SHP77 treated with DMSO at 0.1 percent for 48 hours (cell line): ENCODE measurements around the gene C2orf74.
A peak's percentile ranks its signal among the peaks of the same experiment; 100 is the strongest.
"Not testable (repeated sequence)": the region's sequence is repeated elsewhere in the genome, so short reads cannot be mapped to it uniquely, and the experiment has no call there.

ENCODE experiments used
- DNase-seq: peaks from one replicate; lab custom pipeline; 2025; lab: John Stamatoyannopoulos, UW

C2orf74 gene

DNA sequence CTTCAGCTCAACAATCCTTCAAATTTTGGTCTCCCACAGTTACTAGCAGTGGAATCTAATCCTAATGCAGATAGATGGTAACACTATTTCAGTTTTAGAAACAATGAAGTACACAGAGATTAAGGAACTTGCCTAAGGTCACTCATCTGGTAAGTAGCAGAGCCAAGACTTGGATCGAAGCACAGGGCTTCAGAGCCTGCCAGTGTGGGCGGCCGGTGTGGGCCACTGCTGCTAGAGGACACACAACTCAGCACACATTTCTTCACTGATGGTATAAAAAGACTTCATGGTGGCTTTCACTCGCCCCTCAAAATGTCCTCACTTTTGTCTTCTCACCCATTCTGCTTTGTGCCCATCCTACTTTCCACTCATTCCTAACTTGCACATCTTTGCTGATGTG, 11.1 kb downstream of the C2orf74 start:
- DNase-seq = no peak

DNA sequence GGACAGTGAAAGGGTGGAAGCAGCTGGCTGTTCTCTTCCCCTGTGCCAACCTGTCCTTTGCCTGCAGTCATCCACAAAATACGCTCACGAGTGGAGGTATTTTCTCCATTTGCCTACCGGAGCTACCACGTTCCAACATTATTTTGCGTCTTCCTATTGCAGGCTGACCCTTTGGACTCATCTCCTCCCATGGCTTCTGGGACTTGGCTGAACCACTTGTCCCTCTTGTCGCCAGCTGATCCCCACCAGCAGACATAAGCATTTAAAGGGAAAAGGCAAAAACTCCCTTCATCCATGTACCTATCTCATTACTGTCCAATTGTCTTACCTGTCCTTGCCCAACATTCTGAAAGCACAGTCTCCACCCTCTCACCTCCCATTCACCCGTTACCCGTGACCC, 13.0 kb downstream of the C2orf74 start:
- DNase-seq = no peak

DNA sequence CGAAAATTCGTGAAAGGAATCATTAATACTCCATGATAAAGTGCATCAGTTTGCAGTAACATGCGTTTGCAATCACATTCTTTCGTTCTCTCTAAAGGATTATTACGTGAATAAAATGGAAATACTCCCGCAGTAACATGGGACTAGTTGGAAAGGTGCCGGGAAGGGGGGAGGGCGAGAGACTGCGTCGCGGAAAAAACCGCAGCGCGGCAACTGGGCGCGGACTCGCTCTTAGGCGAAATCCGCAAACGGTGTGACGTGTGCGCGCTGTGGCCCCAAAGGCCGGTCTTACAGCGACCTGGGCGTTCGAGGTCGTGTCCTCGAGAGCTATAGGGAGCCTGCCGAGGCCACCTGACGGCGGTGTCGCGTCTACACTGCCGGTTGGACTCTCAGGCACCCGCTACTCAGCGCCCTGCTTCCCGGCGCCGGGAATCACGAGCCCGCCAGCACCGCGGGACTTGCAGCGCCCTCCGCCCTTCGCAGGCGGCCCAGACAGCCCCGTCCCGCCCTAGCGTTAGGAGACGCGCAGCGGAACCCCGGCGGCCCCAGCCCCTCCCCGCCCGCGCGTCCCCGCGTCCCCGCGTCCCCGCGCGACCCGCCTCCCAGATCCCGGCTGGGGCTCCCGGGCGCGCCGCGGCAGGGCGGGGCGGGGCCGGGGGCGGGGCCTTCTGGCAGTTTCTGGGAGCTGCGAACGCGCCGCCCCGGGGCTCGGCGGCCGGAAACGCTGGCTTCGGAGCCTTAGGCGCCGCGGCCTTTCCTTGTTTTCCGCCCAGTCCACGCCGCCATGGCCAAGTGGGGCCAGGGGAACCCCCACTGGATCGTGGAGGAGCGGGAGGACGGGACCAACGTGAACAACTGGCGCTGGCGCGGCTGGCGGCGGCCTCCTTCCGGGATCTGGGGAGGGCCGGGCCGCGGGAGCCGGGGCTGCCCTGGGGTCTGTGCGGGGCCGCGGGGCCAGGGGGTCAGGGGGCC, 15.1 kb downstream of the C2orf74 start:
- peak; percentile 96 for DNase-seq

DNA sequence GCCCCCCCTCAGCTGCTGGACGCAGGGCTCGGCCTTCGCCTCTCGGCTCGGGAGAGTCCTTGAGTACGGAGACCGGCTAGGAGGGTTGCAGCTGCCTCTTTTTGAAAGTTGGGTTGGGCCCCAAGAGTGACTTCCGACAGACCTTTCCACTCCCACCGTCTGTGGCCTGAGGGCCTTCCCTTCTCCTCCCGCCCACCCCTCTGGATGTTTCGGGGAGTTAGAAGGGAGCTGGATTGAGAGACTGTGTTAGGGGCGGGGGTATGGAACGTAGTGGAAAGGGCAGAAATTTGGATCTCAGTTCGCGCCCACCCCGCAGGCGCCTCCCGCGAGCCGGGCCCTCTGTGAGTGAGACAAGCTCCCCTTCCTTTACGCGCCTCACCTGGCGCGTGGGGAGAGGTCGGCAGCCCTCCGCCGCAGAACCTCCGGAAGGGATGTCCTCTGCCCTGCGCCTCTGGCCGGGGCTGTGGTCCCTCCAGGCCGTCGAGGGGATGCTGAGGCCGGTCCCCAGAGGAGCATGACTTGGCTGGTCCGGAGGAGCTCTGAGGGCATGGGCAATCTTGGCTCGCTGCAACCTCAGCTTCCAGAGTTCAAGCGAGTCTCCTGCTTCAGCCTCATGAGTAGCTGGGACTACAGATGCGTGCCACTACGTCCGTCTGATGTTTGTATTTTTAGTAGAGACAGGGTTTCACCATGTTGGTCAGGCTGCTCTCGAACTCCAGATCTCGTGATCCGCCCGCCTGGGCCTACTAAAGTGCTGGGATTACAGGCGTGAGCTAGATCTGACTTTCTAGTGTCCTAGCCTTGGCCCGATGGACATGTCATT, 15.9 kb downstream of the C2orf74 start:
- no peak for DNase-seq

DNA sequence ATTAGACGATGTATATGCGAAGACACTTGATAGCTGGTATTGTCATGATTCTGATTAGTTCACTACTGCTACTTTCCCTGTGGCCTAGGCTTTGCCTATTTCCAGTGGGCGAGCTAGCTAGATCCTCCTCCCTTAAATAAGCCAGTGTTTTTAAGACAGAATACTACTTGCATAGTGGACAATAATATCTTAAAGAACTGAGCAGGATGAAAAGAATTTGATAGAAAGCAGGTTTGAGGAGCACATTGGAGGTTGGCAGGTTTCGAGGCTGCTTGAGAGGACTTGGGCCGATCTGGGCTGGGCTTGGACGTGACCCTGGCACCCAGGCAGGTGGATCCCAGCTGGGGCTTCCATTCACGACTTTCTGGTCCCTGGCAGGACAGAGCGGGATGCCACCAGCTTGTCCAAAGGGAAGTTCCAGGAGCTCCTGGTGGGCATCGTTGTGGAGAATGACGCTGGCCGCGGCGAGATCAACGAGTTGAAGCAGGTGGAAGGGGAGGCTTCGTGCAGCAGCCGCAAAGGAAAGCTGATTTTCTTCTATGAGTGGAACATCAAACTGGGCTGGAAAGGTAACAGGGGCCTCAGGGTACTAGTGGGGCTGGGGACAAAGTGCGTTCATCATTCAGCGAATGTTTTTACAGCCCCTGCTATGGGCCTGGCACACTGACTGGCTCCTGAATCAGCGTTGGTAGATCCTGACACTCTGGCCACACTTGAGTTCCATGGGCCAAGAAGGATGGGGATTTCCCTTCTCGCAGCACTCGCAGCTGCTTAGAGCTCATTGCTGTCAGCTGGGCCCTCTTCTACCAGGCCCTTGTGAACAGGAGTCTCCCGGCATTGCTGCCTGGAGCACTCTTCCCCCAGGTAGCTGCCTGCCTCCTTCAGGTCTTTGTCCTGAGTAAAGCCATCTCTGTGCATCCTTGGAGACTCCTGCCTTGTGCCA, 16.9 kb downstream of the C2orf74 start:
- DNase-seq = peak; percentile 49

DNA sequence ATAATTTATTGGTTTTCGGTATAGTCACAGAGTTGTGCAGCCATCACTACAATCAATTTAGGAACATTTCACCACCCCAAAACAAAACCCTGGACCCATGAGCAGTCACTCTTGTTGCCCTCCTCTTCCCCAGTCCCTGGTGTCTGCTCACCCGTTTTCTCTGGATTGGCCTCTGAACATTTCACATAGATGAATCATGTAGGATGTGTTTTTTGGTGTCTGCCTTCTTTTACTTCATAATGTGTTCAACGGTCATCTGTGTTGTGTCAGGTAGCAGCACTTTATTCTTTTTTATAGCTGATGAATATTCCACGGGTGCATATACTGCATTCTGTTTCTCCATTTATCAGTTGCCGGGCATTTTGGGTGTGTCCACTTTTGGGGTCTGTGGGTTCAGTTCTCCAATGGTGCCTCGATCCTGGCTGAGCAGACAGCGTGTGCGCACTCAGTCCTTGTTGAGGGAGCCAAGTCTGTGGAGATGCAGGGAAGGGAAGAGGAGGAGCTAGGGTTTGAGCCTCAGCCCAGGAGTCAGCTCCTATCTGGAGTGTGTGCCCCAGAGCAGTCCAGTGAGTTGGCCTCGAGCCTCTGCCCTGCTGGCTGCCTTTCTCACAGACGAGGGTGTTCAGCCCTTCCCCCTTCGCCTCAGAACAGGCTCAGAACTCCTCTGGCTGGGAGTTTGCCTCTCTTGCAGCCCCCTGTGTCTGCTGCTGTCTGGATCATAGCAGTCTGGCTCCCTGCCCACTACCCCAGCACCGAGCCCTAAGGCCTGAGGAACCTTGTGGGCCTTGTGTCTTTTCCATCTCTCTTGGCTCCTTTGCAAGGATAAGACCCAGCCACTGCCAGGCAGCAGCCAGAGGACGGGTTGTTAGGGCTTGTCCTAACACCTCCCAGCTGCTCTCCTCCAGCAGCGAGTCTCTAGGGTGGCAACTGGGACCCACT, 18.0 kb downstream of the C2orf74 start:
- DNase-seq = no peak

DNA sequence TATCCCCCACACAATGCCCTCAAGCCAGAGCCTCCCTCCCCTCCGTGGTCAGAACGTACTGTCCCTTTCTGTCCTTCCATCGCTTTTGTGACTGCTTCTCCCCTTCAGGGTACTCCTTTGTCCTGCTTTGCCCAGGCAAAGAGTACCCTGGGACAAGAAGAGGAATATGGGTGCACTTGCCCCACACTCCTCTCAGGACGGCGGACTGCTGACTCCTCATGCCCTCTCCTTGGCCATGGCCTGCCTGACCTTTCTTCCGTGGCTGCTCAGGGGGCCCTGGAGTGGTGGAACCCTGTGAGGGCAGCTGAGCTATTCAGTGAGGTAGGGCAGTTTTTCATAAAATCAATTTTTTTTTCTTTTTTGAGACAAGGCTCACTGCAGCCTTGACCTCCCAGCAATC, 18.7 kb downstream of the C2orf74 start:
- no peak for DNase-seq

DNA sequence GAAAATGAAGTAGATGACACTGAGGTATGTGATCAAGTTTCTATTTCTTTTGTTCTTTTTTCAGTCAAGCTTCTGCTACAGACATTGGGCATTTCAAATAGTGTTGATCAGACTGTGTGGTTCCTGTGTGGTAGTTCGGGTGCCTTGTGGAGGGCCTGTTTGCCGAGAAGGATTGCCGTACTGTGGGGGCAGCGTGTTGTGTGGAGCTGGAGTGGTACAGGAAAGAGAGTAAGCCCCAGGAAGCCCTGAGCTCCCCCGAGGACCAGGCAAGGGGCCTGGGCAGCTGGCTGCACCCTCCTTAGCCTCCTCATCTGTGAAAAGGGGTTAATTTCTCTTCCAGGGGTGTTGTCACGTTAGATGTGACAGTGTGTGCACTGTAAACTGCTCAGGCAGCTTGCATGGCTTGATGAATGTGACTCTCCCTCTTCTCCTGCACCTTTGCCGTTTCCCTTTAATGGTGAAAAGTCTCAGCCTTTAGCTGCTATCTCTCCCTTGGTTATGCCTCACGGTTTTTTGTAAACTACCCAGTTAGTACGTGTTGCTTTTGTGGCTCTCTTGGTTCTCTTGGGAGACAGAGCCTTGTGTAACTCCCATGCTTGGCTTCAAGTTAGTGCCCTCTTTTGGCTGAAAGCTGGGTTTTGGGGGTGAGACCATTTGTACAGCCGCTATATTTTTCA, 19.5 kb downstream of the C2orf74 start:
- no peak for DNase-seq

DNA sequence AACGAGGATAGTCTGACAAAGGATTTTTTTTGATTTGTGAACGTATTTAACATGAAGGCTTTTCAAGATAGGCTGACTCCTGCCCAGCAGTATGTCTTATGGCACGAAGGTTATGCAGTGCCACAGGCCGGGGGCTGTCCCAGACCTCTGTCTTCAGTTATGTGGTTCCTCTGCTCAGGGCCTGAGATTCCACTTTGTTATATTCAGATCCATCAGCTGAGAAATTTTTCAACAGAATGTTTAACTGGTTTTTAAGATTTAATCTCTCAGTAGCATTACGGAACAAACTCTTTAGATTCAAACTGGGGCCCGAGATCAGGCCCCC, 20.0 kb downstream of the C2orf74 start:
- DNase-seq = no peak

DNA sequence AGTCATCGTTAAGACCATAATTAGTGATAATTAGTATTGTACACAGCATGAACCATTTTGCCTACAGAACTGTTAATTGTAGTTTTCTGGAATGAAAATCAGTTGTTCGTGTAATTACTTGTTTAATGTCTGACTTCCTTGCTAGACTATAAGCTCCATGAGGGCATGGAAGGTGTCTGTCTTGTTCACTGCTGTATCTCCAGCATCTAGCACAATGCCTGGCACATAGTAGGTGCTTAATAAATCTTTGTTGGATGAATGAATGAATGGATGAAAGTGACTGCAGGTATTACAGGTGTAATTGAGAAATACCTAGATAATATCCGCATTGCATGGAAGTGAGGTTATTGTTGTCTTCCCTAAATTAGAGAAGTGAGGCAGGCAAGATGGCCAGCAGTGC, 21.8 kb downstream of the C2orf74 start:
- no peak for DNase-seq

DNA sequence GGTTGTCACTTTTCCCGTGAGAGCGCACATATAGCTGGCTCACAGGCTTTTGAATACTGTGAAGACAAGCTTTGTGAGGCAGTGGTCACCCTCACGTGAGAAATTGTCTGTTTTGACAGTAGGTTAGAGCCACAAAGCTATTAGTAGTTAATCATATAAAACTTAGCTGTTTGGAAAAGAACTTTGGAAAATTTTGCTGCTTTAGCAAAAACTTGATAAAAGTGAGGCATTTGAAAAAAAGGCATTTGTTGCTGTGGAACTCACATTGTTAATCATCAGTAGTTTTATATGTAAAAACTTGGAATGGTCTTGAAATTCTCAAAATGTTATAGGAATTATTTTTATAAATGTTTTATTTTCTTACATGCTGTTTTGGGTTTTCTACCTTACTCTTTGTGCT, 22.3 kb downstream of the C2orf74 start:
- no peak for DNase-seq

DNA sequence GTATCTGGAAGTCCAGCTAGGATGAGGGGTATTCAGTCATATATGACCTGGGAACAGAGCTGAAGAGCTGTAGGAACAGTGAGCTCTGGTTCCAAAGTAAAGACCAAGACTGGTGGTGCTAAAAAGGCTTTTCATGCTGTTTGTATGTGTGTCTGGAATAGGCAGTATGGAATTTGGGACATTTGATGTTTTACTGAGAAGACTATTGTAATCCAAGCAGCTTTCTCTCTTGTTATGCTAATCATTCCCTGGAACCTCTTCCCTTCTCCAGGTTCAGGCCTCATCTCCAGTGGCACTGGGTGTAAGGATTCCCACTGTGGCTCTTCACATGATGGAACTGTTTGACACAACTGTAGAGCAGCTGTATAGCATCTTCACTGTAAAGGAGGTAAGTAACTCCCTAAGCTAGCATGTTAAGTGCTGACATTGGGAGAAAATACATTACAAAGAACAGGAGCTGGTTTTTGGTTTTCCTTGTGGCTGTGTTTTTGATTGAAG, 23.3 kb downstream of the C2orf74 start:
- no peak for DNase-seq

DNA sequence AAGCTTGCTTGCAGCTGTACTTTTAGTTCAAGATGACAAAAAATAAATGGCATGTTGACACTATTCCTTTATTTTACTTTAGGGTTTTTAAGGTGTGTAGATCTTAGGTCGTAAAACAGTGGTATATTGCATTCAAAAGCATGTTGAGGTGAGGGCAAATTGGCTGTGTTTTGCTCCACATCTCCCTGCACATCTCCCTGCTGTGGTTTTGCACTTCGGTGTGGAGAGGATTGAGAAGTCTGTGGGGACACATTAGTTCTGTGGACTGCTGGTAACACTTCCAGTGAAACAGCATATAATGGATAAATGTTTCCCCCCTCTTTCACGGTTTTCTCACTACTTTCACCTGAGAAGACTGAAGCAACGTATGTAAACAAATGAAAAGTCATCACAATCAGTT, 25.1 kb downstream of the C2orf74 start:
- no peak for DNase-seq

DNA sequence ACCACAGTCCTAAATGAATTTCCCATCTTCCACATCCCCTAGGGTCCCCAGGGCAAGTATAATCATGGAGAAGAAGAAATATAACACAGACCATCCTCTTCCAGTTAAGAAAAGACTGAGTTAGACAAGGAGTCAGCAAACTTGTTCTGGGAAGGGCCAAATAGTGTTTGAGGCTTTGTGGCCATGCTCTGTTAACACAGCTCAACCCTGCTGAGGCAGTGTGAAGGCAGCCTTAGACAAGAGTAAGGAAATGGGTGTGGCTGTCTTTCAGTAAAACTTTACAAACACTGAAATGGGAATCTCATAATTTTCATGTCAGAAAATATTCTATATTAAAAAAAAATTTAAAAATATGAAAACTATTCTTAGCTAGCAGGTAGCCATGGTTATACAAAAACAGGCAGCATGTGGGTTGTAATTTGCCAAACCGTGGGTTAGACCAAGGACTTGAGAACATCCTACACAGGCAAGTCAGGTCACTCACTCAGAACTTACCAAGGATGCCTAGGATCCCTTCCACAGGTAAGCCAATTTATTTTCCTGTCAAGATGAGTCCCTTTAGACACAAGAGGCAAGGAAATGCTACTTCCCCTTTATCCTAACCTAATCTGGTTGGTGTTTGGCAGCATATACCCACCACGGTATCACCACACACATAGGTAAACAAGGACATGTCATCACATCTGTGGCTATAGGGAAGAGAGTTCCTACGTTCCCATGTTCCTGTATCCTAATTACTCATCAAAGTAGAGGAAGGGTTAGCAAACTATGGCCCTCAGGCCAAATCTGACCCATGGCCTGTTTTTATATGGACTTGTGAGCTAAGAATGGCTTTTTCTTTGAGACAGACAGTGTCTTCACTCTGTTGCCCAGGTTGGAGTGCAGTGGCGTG, 31.9 kb downstream of the C2orf74 start:
- no peak for DNase-seq

DNA sequence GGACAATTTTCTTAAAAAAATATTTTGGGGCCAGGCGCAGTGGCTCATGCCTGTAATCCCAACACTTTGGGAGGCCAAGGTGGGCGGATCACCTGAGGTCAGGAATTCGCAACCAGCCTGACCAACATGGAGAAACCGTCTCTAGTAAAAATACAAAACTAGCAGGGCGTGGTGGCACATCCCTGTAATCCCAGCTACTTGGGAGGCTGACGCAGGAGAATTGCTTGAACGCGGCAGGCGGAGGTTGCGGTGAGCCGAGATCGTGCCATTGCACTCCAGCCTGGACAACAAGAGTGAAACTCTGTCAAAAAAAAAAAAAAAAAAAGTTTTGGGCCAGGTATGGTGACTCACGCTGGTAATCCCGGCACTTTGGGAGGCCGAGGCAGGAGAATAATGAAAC, 32.7 kb downstream of the C2orf74 start:
- DNase-seq = not testable (repeated sequence)

DNA sequence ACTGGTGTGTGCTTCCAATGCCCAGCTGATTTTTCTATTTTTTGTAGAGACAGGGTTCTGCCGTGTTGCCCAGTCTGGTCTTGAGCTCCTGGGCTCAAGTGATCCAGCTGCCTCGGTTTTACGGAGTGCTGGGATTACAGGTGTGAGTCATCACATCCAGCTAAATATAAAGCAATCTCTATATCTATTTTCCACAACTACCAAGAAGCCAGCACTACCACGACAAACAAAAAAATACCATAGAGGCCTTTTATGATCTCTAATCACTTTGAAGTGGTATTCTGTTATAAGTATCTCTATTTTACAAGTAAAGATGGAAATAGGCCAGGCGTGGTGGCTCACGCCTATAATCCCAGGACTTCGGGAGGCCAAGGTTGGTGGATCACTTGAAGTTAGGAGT, 34.7 kb downstream of the C2orf74 start:
- no peak for DNase-seq

DNA sequence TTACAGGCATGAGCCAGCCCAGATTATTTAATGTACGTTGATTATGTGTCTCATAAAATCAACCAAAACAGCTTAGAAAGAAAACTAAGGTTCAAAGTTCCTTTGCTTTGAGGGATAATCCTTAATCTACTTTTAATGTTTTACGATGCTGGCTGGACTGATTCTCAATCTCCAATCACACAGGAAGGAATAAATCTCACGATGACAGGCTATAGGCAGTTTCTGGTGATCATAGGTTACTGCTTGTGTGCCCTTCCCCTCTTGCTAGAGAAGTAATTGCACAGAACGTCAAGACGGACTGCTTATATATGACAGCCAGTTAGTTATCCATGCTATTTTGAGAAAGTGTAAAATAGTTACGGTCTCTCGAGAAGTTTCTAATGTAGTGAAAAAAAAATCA, 43.1 kb downstream of the C2orf74 start:
- no peak for DNase-seq

DNA sequence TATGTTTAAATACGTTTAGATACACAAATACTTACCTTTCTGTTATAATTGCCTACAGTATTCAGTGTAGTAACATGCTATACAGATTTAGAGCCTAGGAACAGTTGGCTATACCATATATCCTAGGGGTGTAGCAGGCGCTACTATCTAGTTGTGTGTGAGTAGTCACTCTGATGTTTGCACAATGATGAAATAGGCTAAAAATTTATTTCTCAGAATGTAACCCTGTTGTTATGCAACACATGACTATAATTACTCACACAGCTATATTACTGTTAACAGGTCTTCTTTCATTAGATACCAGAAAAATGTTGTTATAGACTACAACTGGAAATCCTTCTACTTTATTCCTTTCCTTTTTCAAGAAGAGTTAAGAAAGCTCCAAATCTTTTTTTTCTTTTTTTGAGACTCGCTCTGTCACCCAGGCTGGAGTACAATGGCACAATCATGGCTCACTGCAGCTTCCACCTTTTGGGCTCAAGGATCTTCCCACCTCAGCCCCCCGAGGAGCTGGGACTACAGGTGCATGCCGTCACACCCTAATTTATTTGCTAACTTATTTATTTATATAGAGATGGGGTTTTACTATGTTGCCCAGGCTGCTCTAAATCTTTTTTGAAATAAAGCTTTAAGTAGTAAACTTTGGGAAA, 48.5 kb downstream of the C2orf74 start:
- no peak for DNase-seq

DNA sequence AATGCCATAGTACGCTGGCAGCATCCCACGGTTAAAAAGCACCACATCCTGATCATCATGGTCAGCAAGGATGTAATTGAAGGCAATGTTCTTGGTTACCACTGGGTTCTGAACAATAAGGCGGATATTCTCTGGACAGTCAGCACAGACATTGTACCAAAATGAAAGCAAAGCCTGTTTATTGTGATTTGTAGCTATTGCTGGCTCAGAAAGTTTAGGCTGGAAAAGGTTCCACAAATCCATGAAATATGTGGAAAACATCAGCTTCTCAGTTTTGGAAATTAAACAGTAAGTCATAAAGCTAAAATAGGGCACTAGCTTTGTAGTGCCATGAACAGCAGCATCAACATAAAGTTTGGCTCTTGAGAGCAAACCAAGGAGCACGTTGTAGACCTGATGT, 52.2 kb downstream of the C2orf74 start:
- no peak for DNase-seq
